H9 (cell line): Measurements from ENCODE around the gene MAP3K20. TPM values are rescaled to one million over a fixed set of nuclear protein-coding genes. Genes with fewer than 3 reads are reported as not detected.

ENCODE experiments used
- DNase-seq: peaks from one replicate; pipeline ENCODE4 v3.0.0-alpha.2; 2017
- H2AFZ ChIP-seq: one replicate; pipeline ENCODE4 v1.6.1; 2013; ENCODE audit warnings: mild to moderate bottlenecking, low read length, control low read depth, moderate library complexity
- H2AK5ac ChIP-seq: 2 replicates; pipeline ENCODE4 v1.6.1; 2013; ENCODE audit warnings: low read length, control low read depth, mixed read lengths; ENCODE audit not compliant: insufficient read length
- H2BK120ac ChIP-seq: one replicate; pipeline ENCODE4 v1.6.1; 2013; ENCODE audit warnings: low read depth, mild to moderate bottlenecking, low read length, control low read depth, inconsistent platforms; ENCODE audit not compliant: poor library complexity, severe bottlenecking
- H2BK12ac ChIP-seq: 2 replicates; pipeline ENCODE4 v1.6.1; 2013; ENCODE audit warnings: low read length, control low read depth, mixed read lengths, low read depth; ENCODE audit not compliant: insufficient read length
- H2BK15ac ChIP-seq: 2 replicates; pipeline ENCODE4 v1.6.1; 2013; ENCODE audit warnings: low read depth, low read length, control low read depth
- H2BK20ac ChIP-seq: one replicate; pipeline ENCODE4 v1.6.1; 2013; ENCODE audit warnings: low read depth, mild to moderate bottlenecking, low read length, control low read depth, inconsistent platforms; ENCODE audit not compliant: poor library complexity, severe bottlenecking
- H2BK5ac ChIP-seq: 2 replicates; pipeline ENCODE4 v1.6.1; 2013; ENCODE audit warnings: low read length, control low read depth, mixed read lengths; ENCODE audit not compliant: insufficient read length
- H3K14ac ChIP-seq: 2 replicates; pipeline ENCODE4 v1.6.1; 2013; ENCODE audit warnings: low read length, control low read depth; ENCODE audit not compliant: insufficient read depth
- H3K18ac ChIP-seq: 2 replicates; pipeline ENCODE4 v1.6.1; 2013; ENCODE audit warnings: low read depth, mild to moderate bottlenecking, mixed read lengths, low read length, control low read depth; ENCODE audit not compliant: insufficient read length
- H3K23ac ChIP-seq: 2 replicates; pipeline ENCODE4 v1.6.1; 2013; ENCODE audit warnings: low read length, control low read depth, mixed read lengths, low read depth; ENCODE audit not compliant: insufficient read length
- H3K23me2 ChIP-seq: 2 replicates; pipeline ENCODE4 v1.6.1; 2013; ENCODE audit warnings: low read depth, mild to moderate bottlenecking, mixed read lengths, low read length, control low read depth; ENCODE audit not compliant: insufficient read length, poor library complexity, severe bottlenecking
- H3K27ac ChIP-seq: 2 replicates; pipeline ENCODE4 v1.5.1; 2013; ENCODE audit warnings: low read length, control low read depth, mixed read lengths, low read depth; ENCODE audit not compliant: insufficient read length
- H3K27me3 ChIP-seq: 2 replicates; pipeline ENCODE4 v1.6.1; 2013; ENCODE audit warnings: low read length, control low read depth, inconsistent platforms; ENCODE audit not compliant: insufficient read depth
- H3K4ac ChIP-seq: 2 replicates; pipeline ENCODE4 v1.6.1; 2013; ENCODE audit warnings: low read depth, mild to moderate bottlenecking, control low read depth, inconsistent platforms, low read length, moderate library complexity
- H3K4me1 ChIP-seq: 2 replicates; pipeline ENCODE4 v1.6.1; 2013; ENCODE audit warnings: low read length, control low read depth, inconsistent platforms; ENCODE audit not compliant: insufficient read depth
- H3K4me2 ChIP-seq: 2 replicates; pipeline ENCODE4 v1.6.1; 2013; ENCODE audit warnings: low read length, control low read depth, mixed read lengths; ENCODE audit not compliant: insufficient read length, insufficient read depth
- H3K56ac ChIP-seq: 2 replicates; pipeline ENCODE4 v1.6.1; 2013; ENCODE audit warnings: low read depth, mild to moderate bottlenecking, mixed read lengths, low read length, control low read depth; ENCODE audit not compliant: insufficient read length
- H3K79me1 ChIP-seq: 2 replicates; pipeline ENCODE4 v1.6.1; 2013; ENCODE audit warnings: low read depth, mild to moderate bottlenecking, moderate library complexity, low read length, control low read depth, inconsistent platforms; ENCODE audit not compliant: insufficient read depth, poor library complexity, severe bottlenecking
- H3K79me2 ChIP-seq: 2 replicates; pipeline ENCODE4 v1.6.1; 2013; ENCODE audit warnings: low read length, control low read depth, inconsistent platforms; ENCODE audit not compliant: insufficient read depth
- H3K9ac ChIP-seq: 2 replicates; pipeline ENCODE4 v1.6.1; 2013; ENCODE audit warnings: low read length, control low read depth, mixed read lengths; ENCODE audit not compliant: insufficient read length; ENCODE audit errors: extremely low read depth
- H3K9me3 ChIP-seq: one replicate; pipeline ENCODE4 v1.6.1; 2013; ENCODE audit warnings: low read depth, low read length, inconsistent platforms; ENCODE audit not compliant: control insufficient read depth
- H3T11ph ChIP-seq: one replicate; pipeline ENCODE4 v1.6.1; 2013; ENCODE audit warnings: mild to moderate bottlenecking, low read length, control low read depth, inconsistent platforms
- H4K20me1 ChIP-seq: one replicate; pipeline ENCODE4 v1.6.1; 2013; ENCODE audit not compliant: control insufficient read depth, insufficient read length, insufficient read depth
- H4K5ac ChIP-seq: 2 replicates; pipeline ENCODE4 v1.6.1; 2013; ENCODE audit warnings: low read depth, mild to moderate bottlenecking, mixed read lengths, low read length, control low read depth; ENCODE audit not compliant: insufficient read length
- H4K8ac ChIP-seq: replicated peaks from 2 replicates; pipeline ENCODE4 v1.6.1; 2013; ENCODE audit warnings: low read length, control low read depth, mixed read lengths, low read depth; ENCODE audit not compliant: insufficient read length
- H4K91ac ChIP-seq: 2 replicates; pipeline ENCODE4 v1.6.1; 2013; ENCODE audit warnings: low read depth, mild to moderate bottlenecking, moderate library complexity, mixed read lengths, low read length, control low read depth; ENCODE audit not compliant: insufficient read length
- H3K27ac Mint-ChIP-seq, 3 experiments: 2 replicates in 2 of 3; 3 replicates in 1 of 3; pipeline ENCODE4 v1.8.0; 2020 to 2021; ENCODE audit warnings: mixed read lengths in 3 of 3, mild to moderate bottlenecking in 1 of 3, moderate library complexity in 1 of 3
- H3K27me3 Mint-ChIP-seq: 2 replicates; pipeline ENCODE4 v1.8.0; 2021; ENCODE audit warnings: low read depth, mild to moderate bottlenecking, moderate library complexity, mixed read lengths
- H3K36me3 Mint-ChIP-seq, 3 experiments: 2 replicates in 2 of 3; 3 replicates in 1 of 3; pipeline ENCODE4 v1.8.0; 2020 to 2021; ENCODE audit warnings: low read depth in 3 of 3, mixed read lengths in 3 of 3; ENCODE audit not compliant: insufficient read depth in 1 of 3
- H3K4me1 Mint-ChIP-seq, 2 experiments: 2 replicates each; pipeline ENCODE4 v1.8.0; 2020; ENCODE audit warnings: mixed read lengths in 2 of 2
- H3K4me3 Mint-ChIP-seq, 2 experiments: 2 replicates in 1 of 2; 3 replicates in 1 of 2; pipeline ENCODE4 v1.8.0; 2020 to 2021; ENCODE audit warnings: mild to moderate bottlenecking in 2 of 2, mixed read lengths in 2 of 2, moderate library complexity in 1 of 2
- H3K9me3 Mint-ChIP-seq, 2 experiments: 2 replicates in 1 of 2; 3 replicates in 1 of 2; pipeline ENCODE4 v1.8.0; 2020; ENCODE audit warnings: mild to moderate bottlenecking in 2 of 2, mixed read lengths in 2 of 2, moderate library complexity in 1 of 2
- CTCF ChIP-seq: fragments of 200-600 bp; sonication (generic); conservative IDR thresholded peaks from 3 replicates; pipeline ENCODE4 v1.8.0; 2021; ENCODE audit warnings: antibody characterized with exemption, mild to moderate bottlenecking
- WGBS: extraction: QIAGEN DNeasy Blood & Tissue Kit; methylation state at CpG from one replicate; pipeline ENCODE4 v1.1.7; 2013; ENCODE audit warnings: missing lambda C conversion rate, low lambda C conversion rate, mixed read lengths; ENCODE audit not compliant: insufficient read length; ENCODE audit errors: extremely low coverage; 5-methylcytosine and 5-hydroxymethylcytosine counted together
- total RNA-seq: library from RNA; stranded (reverse); gene quantifications from 2 replicates; pipeline ENCODE4 v1.2.1, GENCODE V29; 2021

The MAP3K20 gene
- total RNA-seq, 1 experiment from 2014 or later = 8.7 TPM

GRCh38 chr2:173059971-173060461 lies 15.6 kb upstream of the MAP3K20 start:
- H2BK12ac ChIP-seq = no peak overlapping the region
- no peaks in the 10 kb centered on the region for H3K79me2 ChIP-seq
- H3K4me1 Mint-ChIP-seq = peaks cover 7 to 8% of the 10 kb centered on the region in 2 experiments
- no peak overlapping the region for H3K18ac ChIP-seq
- H3K27ac ChIP-seq = no peak overlapping the region
- no peaks in the 10 kb centered on the region for H3K23me2 ChIP-seq
- no peak overlapping the region for H3K4ac ChIP-seq
- DNase-seq = no peak
- no peaks in the 10 kb centered on the region for H3K9me3 ChIP-seq
- no peaks in the 10 kb centered on the region for H3K27me3 ChIP-seq
- no peak for TF ChIP-seq CTCF
- no peak overlapping the region for H3T11ph ChIP-seq
- H2BK5ac ChIP-seq = no peak overlapping the region
- H4K20me1 ChIP-seq = no peaks in the 10 kb centered on the region
- H3K79me1 ChIP-seq = no peaks in the 10 kb centered on the region
- no peak overlapping the region for H3K9ac ChIP-seq
- H4K5ac ChIP-seq = no peak overlapping the region
- H3K36me3 Mint-ChIP-seq = peaks cover 0 to 4% (median 0%) of the 10 kb centered on the region in 3 experiments; a peak in 1 of 7 replicates
- H3K27ac Mint-ChIP-seq = no peak overlapping the region
- no peak overlapping the region for H3K14ac ChIP-seq
- peaks cover 9% of the 10 kb centered on the region; the same call in 1 of the 2 replicates for H3K27me3 Mint-ChIP-seq
- H4K91ac ChIP-seq = no peak overlapping the region
- H2BK120ac ChIP-seq = no peak overlapping the region
- no peak overlapping the region for H3K4me2 ChIP-seq
- no peak overlapping the region for H2AK5ac ChIP-seq
- H2BK15ac ChIP-seq = no peak overlapping the region
- no CpG with 5 or more reads among the region's 5 CpGs for WGBS
- peaks cover 4 to 6% of the 10 kb centered on the region in 2 experiments for H3K9me3 Mint-ChIP-seq
- H2BK20ac ChIP-seq = no peak overlapping the region
- H3K56ac ChIP-seq = no peak overlapping the region
- H3K23ac ChIP-seq = no peak overlapping the region
- H3K4me1 ChIP-seq = no peaks in the 10 kb centered on the region
- no peak overlapping the region for H2AFZ ChIP-seq
- no peak overlapping the region for H4K8ac ChIP-seq
- no peak overlapping the region for H3K4me3 Mint-ChIP-seq
